HG02852 (cell line): ENCODE results near the gene FLYWCH2.
"Not testable (repeated sequence)": the region's sequence is repeated elsewhere in the genome, so short reads cannot be mapped to it uniquely, and the experiment has no call there.

Source experiments
- ATAC-seq: cut with Tn5 transposase; IDR thresholded peaks from one replicate; pipeline ENCODE4 v1.9.1; 2021; ENCODE audit warnings: mild to moderate bottlenecking, moderate library complexity; ENCODE audit not compliant: unreplicated experiment

The FLYWCH2 gene

GRCh38 chr16:2937170-2937569 is 54.2 kb downstream of the FLYWCH2 start:
- ATAC-seq, result no peak

GRCh38 chr16:2938206-2938605 is 55.2 kb downstream of the FLYWCH2 start:
- ATAC-seq, result no peak

- ATAC-seq, result no peak
These were observed 57.0 kb downstream of the FLYWCH2 start for GRCh38 chr16:2939968-2940367.

GRCh38 chr16:2942045-2942444 is 59.0 kb downstream of the FLYWCH2 start:
- ATAC-seq, result no peak

- ATAC-seq, result not testable (repeated sequence)
These were observed 60.7 kb downstream of the FLYWCH2 start for GRCh38 chr16:2943716-2944115.

- ATAC-seq, result no peak
These were observed 63.6 kb downstream of the FLYWCH2 start for GRCh38 chr16:2946649-2947048.
